HepG2 (cell line): ENCODE results near the gene FMNL2. TPM values are rescaled to one million over a fixed set of nuclear protein-coding genes. Genes with fewer than 3 reads are reported as not detected.

Experiments
- AKNA ChIP-seq: sonication (generic); formaldehyde crosslinking; IDR thresholded peaks from 2 replicates; pipeline ENCODE4 v1.4.0; 2020; ENCODE audit warnings: missing genetic modification reagents, borderline replicate concordance
- ASH2L ChIP-seq: fragments of 300-600, 200-600 bp; sonication (generic); IDR thresholded peaks from 2 replicates; pipeline ENCODE4 v1.7.0; 2017; ENCODE audit warnings: low read depth, mild to moderate bottlenecking, moderate library complexity, mixed read lengths, low read length; ENCODE audit not compliant: insufficient read length
- BRD4 ChIP-seq: sonication (generic); formaldehyde crosslinking; IDR thresholded peaks from 2 replicates; pipeline ENCODE4 v1.4.0; 2020; ENCODE audit warnings: missing genetic modification reagents
- IRF1 ChIP-seq: sonication (generic); formaldehyde crosslinking; IDR thresholded peaks from 2 replicates; pipeline ENCODE4 v1.4.0; 2020; ENCODE audit warnings: low read depth, mild to moderate bottlenecking, missing genetic modification reagents
- MAFG ChIP-seq: sonication (generic); formaldehyde crosslinking; IDR thresholded peaks from 2 replicates; pipeline ENCODE4 v1.5.1; 2020; ENCODE audit warnings: mild to moderate bottlenecking, missing genetic modification reagents
- NFIB ChIP-seq: sonication (generic); formaldehyde crosslinking; IDR thresholded peaks from 2 replicates; pipeline ENCODE4 v1.9.0; 2021; ENCODE audit warnings: missing genetic modification reagents, mild to moderate bottlenecking, borderline replicate concordance
- PBX3 ChIP-seq: sonication (generic); formaldehyde crosslinking; IDR thresholded peaks from 2 replicates; pipeline ENCODE4 v1.8.1; 2023; ENCODE audit warnings: missing genetic modification reagents, inconsistent platforms, borderline replicate concordance
- SPEN ChIP-seq: sonication (generic); formaldehyde crosslinking; IDR thresholded peaks from 2 replicates; pipeline ENCODE4 v1.5.1; 2020; ENCODE audit warnings: low read depth, mild to moderate bottlenecking, missing genetic modification reagents
- SYNCRIP ChIP-seq: fragments of 200-400 bp; formaldehyde crosslinking; IDR thresholded peaks from 2 replicates; pipeline ENCODE4 v1.6.1; 2018; ENCODE audit warnings: mild to moderate bottlenecking, low read depth, low read length; ENCODE audit not compliant: insufficient read depth
- ZBTB43 ChIP-seq: sonication (generic); formaldehyde crosslinking; conservative IDR thresholded peaks from 2 replicates; pipeline ENCODE4 v1.4.0; 2020; ENCODE audit warnings: missing genetic modification reagents
- ZFP36 ChIP-seq: fragments of 150-350 bp; IDR thresholded peaks from 2 replicates; pipeline ENCODE4 v1.6.1; 2018; ENCODE audit warnings: borderline replicate concordance, low read length, low read depth; ENCODE audit not compliant: partially characterized antibody
- ZNF276 ChIP-seq: sonication (generic); formaldehyde crosslinking; IDR thresholded peaks from 2 replicates; pipeline ENCODE4 v1.4.0; 2020; ENCODE audit warnings: mild to moderate bottlenecking, low read depth, missing genetic modification reagents
- ZNF326 ChIP-seq: sonication (generic); formaldehyde crosslinking; IDR thresholded peaks from 2 replicates; pipeline ENCODE4 v1.4.0; 2020; ENCODE audit warnings: missing genetic modification reagents, borderline replicate concordance
- ZNF414 ChIP-seq: sonication (generic); formaldehyde crosslinking; IDR thresholded peaks from 2 replicates; pipeline ENCODE4 v1.5.0; 2020; ENCODE audit warnings: missing genetic modification reagents
- ZNF430 ChIP-seq: sonication (generic); formaldehyde crosslinking; IDR thresholded peaks from 2 replicates; pipeline ENCODE4 v1.9.0; 2021; ENCODE audit warnings: mild to moderate bottlenecking, missing genetic modification reagents
- ZNF547 ChIP-seq: sonication (generic); formaldehyde crosslinking; IDR thresholded peaks from 2 replicates; pipeline ENCODE4 v1.5.1; 2020; ENCODE audit warnings: mild to moderate bottlenecking, missing genetic modification reagents
- ZNF768 ChIP-seq: sonication (generic); formaldehyde crosslinking; IDR thresholded peaks from 2 replicates; pipeline ENCODE4 v1.4.0; 2020; ENCODE audit warnings: missing genetic modification reagents
- polyA plus RNA-seq, 8 experiments: library from polyadenylated mRNA; depleted of rRNA in 3 of 8; stranded (reverse) in 7 of 8; unstranded in 1 of 8; fragments of >200 nt; fragmentation: Illumina TruSeq in 4 of 8; extraction: Trizol in 4 of 8; gene quantifications; 2 replicates each; pipeline versions ENCODE4 v1.2.1 to v1.2.3, GENCODE V29; 2011 to 2016; ENCODE audit warnings: low read depth in 4 of 8, missing spikeins in 1 of 8, mixed read lengths in 1 of 8; ENCODE audit not compliant: insufficient read depth in 1 of 8
- total RNA-seq, 5 experiments: library from RNA; depleted of rRNA; stranded (reverse); fragments of >200 nt; fragmentation: Illumina TruSeq; extraction: Trizol; gene quantifications; 2 replicates each; pipeline ENCODE4 v1.2.3, GENCODE V29; 2016; ENCODE audit warnings: low read depth in 1 of 5

The FMNL2 gene
- total and polyA plus RNA-seq, 2 of the 13 experiments (the other 11 are each of a cell fraction or from before 2014, with no cell fraction given) = 66.5 to 67.7 TPM

GRCh38 chr2:152481881-152482583 lies 147.1 kb downstream of the FMNL2 start (continued):
- no peak for TF ChIP-seq AKNA
- no peak for TF ChIP-seq ZBTB43 (CRISPR knock-in tag)
- TF ChIP-seq ZNF430 (CRISPR knock-in tag) = no peak
- no peak for TF ChIP-seq SPEN (CRISPR knock-in tag)
- TF ChIP-seq BRD4 (CRISPR knock-in tag) = no peak
- TF ChIP-seq ZNF326 (CRISPR knock-in tag) = no peak
- no peak for TF ChIP-seq ZNF768 (CRISPR knock-in tag)
- no peak for TF ChIP-seq IRF1 (CRISPR knock-in tag)
- no peak for TF ChIP-seq ZNF276 (CRISPR knock-in tag)
- no peak for TF ChIP-seq PBX3
- no peak for TF ChIP-seq ZFP36
- no peak for TF ChIP-seq ZNF414 (CRISPR knock-in tag)
- no peak for TF ChIP-seq ZNF547 (CRISPR knock-in tag)
- no peak for TF ChIP-seq MAFG
- TF ChIP-seq ASH2L = peak; percentile 62
- no peak for TF ChIP-seq SYNCRIP
- TF ChIP-seq NFIB (CRISPR knock-in tag) = no peak
